GM12873 (cell line): ENCODE data around the gene GADD45A.
A peak's percentile ranks its signal among the peaks of the same experiment; 100 is the strongest.

Experiments used
- TF ChIP-seq, protein P1 (sequence below): IDR thresholded peaks from 2 replicates; pipeline ENCODE4 v1.5.1; 2012; ENCODE audit warnings: low read depth, mild to moderate bottlenecking, moderate library complexity, low read length, control low read depth; ENCODE audit not compliant: insufficient read depth; ENCODE audit errors: missing control alignments

The GADD45A gene

GRCh38 chr1:67691712-67692111, 6.7 kb downstream of the GADD45A start:
- TF ChIP-seq, protein P1, sequence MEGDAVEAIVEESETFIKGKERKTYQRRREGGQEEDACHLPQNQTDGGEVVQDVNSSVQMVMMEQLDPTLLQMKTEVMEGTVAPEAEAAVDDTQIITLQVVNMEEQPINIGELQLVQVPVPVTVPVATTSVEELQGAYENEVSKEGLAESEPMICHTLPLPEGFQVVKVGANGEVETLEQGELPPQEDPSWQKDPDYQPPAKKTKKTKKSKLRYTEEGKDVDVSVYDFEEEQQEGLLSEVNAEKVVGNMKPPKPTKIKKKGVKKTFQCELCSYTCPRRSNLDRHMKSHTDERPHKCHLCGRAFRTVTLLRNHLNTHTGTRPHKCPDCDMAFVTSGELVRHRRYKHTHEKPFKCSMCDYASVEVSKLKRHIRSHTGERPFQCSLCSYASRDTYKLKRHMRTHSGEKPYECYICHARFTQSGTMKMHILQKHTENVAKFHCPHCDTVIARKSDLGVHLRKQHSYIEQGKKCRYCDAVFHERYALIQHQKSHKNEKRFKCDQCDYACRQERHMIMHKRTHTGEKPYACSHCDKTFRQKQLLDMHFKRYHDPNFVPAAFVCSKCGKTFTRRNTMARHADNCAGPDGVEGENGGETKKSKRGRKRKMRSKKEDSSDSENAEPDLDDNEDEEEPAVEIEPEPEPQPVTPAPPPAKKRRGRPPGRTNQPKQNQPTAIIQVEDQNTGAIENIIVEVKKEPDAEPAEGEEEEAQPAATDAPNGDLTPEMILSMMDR, result no peak

GRCh38 chr1:67695963-67696362, 11.0 kb downstream of the GADD45A start:
- TF ChIP-seq, protein P1, result no peak

DNA sequence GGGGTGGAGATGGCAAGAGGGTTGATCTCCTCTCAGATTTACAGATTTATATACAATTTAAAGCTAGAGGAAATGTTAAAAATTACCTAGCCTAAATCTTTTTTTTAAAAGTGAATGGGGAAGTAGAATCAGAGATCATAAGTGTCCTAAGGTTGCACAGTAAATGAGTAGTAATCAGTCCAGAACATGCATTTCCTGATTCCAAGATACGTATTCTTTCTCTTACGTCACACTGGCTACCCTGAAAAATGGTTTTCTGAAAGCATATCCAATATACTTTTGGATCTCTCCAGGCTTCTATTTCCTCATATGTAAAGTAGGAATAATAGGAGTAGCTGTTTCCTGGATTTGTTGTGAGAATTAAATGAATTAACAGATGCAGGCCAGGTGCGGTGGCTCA, 11.7 kb downstream of the GADD45A start:
- TF ChIP-seq, protein P1, result no peak

DNA sequence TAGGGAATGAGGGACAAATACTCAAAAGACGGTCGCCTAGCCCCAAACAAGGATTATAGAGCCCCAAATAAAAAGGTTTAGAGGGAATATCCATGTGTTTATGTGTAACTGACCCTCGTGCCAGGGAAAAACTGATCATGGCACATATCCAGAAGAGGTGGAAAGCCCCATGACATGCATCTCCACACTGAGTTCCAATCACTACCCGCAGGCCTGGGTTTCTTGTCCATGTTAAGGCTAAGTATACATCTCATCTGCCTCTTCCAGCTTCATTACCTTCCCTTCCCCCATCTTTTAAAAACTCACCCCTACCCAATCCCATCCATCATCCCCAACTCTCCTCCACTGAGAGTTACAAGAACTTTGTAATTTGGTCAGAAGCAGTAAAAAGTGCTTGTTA, 15.2 kb downstream of the GADD45A start:
- TF ChIP-seq, protein P1, result no peak

GRCh38 chr1:67700692-67701410, 15.8 kb downstream of the GADD45A start:
- TF ChIP-seq, protein P1, result peak; percentile 38

DNA sequence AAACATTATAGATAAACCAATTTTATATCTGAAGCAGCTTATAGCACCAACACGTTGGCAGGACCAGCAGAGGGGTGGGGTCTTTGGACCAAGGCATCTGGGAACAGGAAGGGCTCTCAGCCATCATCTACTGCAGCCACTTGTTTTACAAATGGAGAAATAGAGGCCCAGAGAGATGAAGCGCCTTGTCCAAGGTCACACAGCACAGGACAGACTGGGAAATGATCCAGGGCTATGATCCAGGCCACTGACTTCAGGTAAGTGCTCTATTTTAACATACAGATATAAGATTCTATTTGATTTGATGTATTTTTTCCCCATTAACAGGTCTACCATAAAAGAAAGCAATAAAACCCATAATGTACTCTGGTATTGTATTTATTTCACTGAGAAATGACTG, 16.9 kb downstream of the GADD45A start:
- TF ChIP-seq, protein P1, result no peak

- TF ChIP-seq, protein P1, result no peak
Measured at GRCh38 chr1:67704351-67704750, 19.4 kb downstream of the GADD45A start.
